WTC11 (cell line): ENCODE data around the gene RASL11B. TPM values are rescaled to one million over a fixed set of nuclear protein-coding genes. Genes with fewer than 3 reads are reported as not detected.

Experiments used
- ATAC-seq: fragments of 200-7000 bp; cut with Tn5 transposase; 2 replicates; pipeline ENCODE4 v1.10.0; 2021; ENCODE audit warnings: mild to moderate bottlenecking, moderate library complexity
- CTCF ChIA-PET: fragments of 300-600 bp; sonication (Branson Sonifier 250); formaldehyde crosslinking; loops from one replicate; lab custom pipeline; 2021; ENCODE audit warnings: antibody characterized with exemption; lab: Charles Lee
- POLR2A ChIA-PET: fragments of 350-600 bp; sonication (Branson Sonifier 250); formaldehyde crosslinking; loops from one replicate; lab custom pipeline; 2021; ENCODE audit warnings: antibody characterized with exemption; lab: Charles Lee
- DNase-seq: peaks from one replicate; pipeline ENCODE4 v3.0.0; 2021; ENCODE audit warnings: low spot score
- H3K27ac Mint-ChIP-seq: 2 replicates; pipeline ENCODE4 v1.8.0; 2021; ENCODE audit warnings: mixed read lengths
- H3K27me3 Mint-ChIP-seq: 2 replicates; pipeline ENCODE4 v1.8.0; 2021; ENCODE audit warnings: low read depth, mild to moderate bottlenecking, moderate library complexity, mixed read lengths
- H3K36me3 Mint-ChIP-seq: 2 replicates; pipeline ENCODE4 v1.8.0; 2021; ENCODE audit warnings: mixed read lengths
- H3K4me1 Mint-ChIP-seq: 2 replicates; pipeline ENCODE4 v1.8.0; 2022; ENCODE audit warnings: mixed read lengths
- H3K4me3 Mint-ChIP-seq: 2 replicates; pipeline ENCODE4 v1.8.0; 2021; ENCODE audit warnings: mild to moderate bottlenecking, moderate library complexity, mixed read lengths
- H3K9me3 Mint-ChIP-seq: 2 replicates; pipeline ENCODE4 v1.8.0; 2021; ENCODE audit warnings: mixed read lengths
- CTCF ChIP-seq: fragments of 200-600 bp; IDR thresholded peaks from 2 replicates; pipeline ENCODE4 v1.8.0; 2022; ENCODE audit warnings: antibody characterized with exemption
- GRHL2 ChIP-seq: fragments of 250-450 bp; sonication (Bioruptor Pico); IDR thresholded peaks from 2 replicates; pipeline ENCODE4 v1.8.0; 2022; ENCODE audit warnings: mild to moderate bottlenecking, moderate library complexity; ENCODE audit not compliant: insufficient replicate concordance, severe bottlenecking
- IRF1 ChIP-seq: sonication (generic); formaldehyde crosslinking; IDR thresholded peaks from 2 replicates; pipeline ENCODE4 v1.8.0; 2023; ENCODE audit warnings: missing genetic modification reagents
- KAT7 ChIP-seq: sonication (generic); formaldehyde crosslinking; IDR thresholded peaks from 2 replicates; pipeline ENCODE4 v1.8.1; 2023; ENCODE audit warnings: missing genetic modification reagents, mild to moderate bottlenecking, borderline replicate concordance
- PRDM15 ChIP-seq: sonication (generic); formaldehyde crosslinking; IDR thresholded peaks from 2 replicates; pipeline ENCODE4 v1.8.0; 2022; ENCODE audit warnings: missing genetic modification reagents
- STAT6 ChIP-seq: sonication (generic); formaldehyde crosslinking; conservative IDR thresholded peaks from 2 replicates; pipeline ENCODE4 v1.8.1; 2023; ENCODE audit warnings: mild to moderate bottlenecking, low read depth, missing genetic modification reagents, moderate library complexity
- TCF7 ChIP-seq: sonication (generic); formaldehyde crosslinking; IDR thresholded peaks from 2 replicates; pipeline ENCODE4 v1.8.0; 2022; ENCODE audit warnings: mild to moderate bottlenecking, low read depth, missing genetic modification reagents, moderate library complexity
- TEAD4 ChIP-seq: sonication (generic); formaldehyde crosslinking; IDR thresholded peaks from 2 replicates; pipeline ENCODE4 v1.8.0; 2022; ENCODE audit warnings: mild to moderate bottlenecking, missing genetic modification reagents
- ZNF263 ChIP-seq: sonication (generic); formaldehyde crosslinking; IDR thresholded peaks from 2 replicates; pipeline ENCODE4 v1.8.1; 2022; ENCODE audit warnings: low read depth, mild to moderate bottlenecking, moderate library complexity, missing genetic modification reagents
- total RNA-seq: library from RNA; stranded (reverse); gene quantifications from 3 replicates; pipeline ENCODE4 v1.2.3, GENCODE V29; 2021
- TF ChIP-seq, protein P1 (sequence below): sonication (generic); formaldehyde crosslinking; IDR thresholded peaks from 2 replicates; pipeline ENCODE4 v1.8.1; 2023; ENCODE audit warnings: mild to moderate bottlenecking, missing genetic modification reagents
- TF ChIP-seq, protein P2 (sequence below): sonication (generic); formaldehyde crosslinking; IDR thresholded peaks from 2 replicates; pipeline ENCODE4 v1.8.1; 2022; ENCODE audit warnings: mild to moderate bottlenecking, moderate library complexity, missing genetic modification reagents
- TF ChIP-seq, protein P3 (sequence below): sonication (generic); formaldehyde crosslinking; IDR thresholded peaks from 2 replicates; pipeline ENCODE4 v1.8.0; 2022; ENCODE audit warnings: mild to moderate bottlenecking, missing genetic modification reagents
- TF ChIP-seq, protein P4 (sequence below): sonication (generic); formaldehyde crosslinking; IDR thresholded peaks from 2 replicates; pipeline ENCODE4 v1.8.1; 2022; ENCODE audit warnings: missing genetic modification reagents, borderline replicate concordance

Gene RASL11B
- total RNA-seq, 1 experiment from 2014 or later: 58.5 TPM

- TF ChIP-seq, protein P1, sequence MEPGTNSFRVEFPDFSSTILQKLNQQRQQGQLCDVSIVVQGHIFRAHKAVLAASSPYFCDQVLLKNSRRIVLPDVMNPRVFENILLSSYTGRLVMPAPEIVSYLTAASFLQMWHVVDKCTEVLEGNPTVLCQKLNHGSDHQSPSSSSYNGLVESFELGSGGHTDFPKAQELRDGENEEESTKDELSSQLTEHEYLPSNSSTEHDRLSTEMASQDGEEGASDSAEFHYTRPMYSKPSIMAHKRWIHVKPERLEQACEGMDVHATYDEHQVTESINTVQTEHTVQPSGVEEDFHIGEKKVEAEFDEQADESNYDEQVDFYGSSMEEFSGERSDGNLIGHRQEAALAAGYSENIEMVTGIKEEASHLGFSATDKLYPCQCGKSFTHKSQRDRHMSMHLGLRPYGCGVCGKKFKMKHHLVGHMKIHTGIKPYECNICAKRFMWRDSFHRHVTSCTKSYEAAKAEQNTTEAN (CRISPR knock-in tag): no peak
- TF ChIP-seq, protein P2, sequence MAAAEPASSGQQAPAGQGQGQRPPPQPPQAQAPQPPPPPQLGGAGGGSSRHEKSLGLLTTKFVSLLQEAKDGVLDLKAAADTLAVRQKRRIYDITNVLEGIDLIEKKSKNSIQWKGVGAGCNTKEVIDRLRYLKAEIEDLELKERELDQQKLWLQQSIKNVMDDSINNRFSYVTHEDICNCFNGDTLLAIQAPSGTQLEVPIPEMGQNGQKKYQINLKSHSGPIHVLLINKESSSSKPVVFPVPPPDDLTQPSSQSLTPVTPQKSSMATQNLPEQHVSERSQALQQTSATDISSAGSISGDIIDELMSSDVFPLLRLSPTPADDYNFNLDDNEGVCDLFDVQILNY (CRISPR knock-in tag): no peak
- TF ChIP-seq TCF7 (CRISPR knock-in tag) (no peak), ZNF263 (CRISPR knock-in tag) (no peak), CTCF (no peak), PRDM15 (CRISPR knock-in tag) (no peak), IRF1 (CRISPR knock-in tag) (no peak), STAT6 (no peak), TEAD4 (no peak), GRHL2 (no peak)
- TF ChIP-seq, protein P3, sequence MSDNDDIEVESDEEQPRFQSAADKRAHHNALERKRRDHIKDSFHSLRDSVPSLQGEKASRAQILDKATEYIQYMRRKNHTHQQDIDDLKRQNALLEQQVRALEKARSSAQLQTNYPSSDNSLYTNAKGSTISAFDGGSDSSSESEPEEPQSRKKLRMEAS (CRISPR knock-in tag): no peak; the same call in 1 of the 2 replicates
Observed at GRCh38 chr4:52861171-52861823, 820 bp upstream of the RASL11B start (continued).

- Mint-ChIP-seq H3K4me1 (peaks cover 72% of the 10 kb centered on the region), H3K27ac (peak overlapping the region; percentile 80; the same call in 1 of the 2 replicates), H3K36me3 (peaks cover 62% of the 10 kb centered on the region), H3K9me3 (peaks cover 15% of the 10 kb centered on the region), H3K4me3 (peak overlapping the region; percentile 90), H3K27me3 (no peaks in the 10 kb centered on the region)
- no peak for ATAC-seq
- TF ChIP-seq KAT7 (CRISPR knock-in tag) (0 out of 2 replicates have a peak, but pooled peaks have one; percentile 72), PRDM15 (CRISPR knock-in tag) (0 out of 2 replicates have a peak, but pooled peaks have one; percentile 12)
- TF ChIP-seq, protein P4, sequence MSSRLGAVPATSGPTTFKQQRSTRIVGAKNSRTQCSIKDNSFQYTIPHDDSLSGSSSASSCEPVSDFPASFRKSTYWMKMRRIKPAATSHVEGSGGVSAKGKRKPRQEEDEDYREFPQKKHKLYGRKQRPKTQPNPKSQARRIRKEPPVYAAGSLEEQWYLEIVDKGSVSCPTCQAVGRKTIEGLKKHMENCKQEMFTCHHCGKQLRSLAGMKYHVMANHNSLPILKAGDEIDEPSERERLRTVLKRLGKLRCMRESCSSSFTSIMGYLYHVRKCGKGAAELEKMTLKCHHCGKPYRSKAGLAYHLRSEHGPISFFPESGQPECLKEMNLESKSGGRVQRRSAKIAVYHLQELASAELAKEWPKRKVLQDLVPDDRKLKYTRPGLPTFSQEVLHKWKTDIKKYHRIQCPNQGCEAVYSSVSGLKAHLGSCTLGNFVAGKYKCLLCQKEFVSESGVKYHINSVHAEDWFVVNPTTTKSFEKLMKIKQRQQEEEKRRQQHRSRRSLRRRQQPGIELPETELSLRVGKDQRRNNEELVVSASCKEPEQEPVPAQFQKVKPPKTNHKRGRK (CRISPR knock-in tag): no peak
- ChIA-PET POLR2A (interaction anchor here (1.8 kb wide), 1 partner anchor 11 kb away, joined by 7 read pairs; no protein-coding TSS in a partner anchor), CTCF (interaction anchor here (1.1 kb wide), 1 partner anchor 20 kb away, joined by 3 read pairs; no protein-coding TSS in a partner anchor)
- no peak for DNase-seq
Observed at GRCh38 chr4:52862639-52863161, 583 bp downstream of the RASL11B start.
